HG03025 (cell line): ENCODE results near the gene CDKN2B-AS1.

Source experiments
- ATAC-seq: cut with Tn5 transposase; IDR thresholded peaks from one replicate; pipeline ENCODE4 v1.9.1; 2021; ENCODE audit warnings: mild to moderate bottlenecking, moderate library complexity; ENCODE audit not compliant: unreplicated experiment, low FRiP score

Gene CDKN2B-AS1

GRCh38 chr9:22147813-22148527 lies 153.4 kb downstream of the CDKN2B-AS1 start:
- no peak for ATAC-seq

GRCh38 chr9:22148528-22148875 lies 153.9 kb downstream of the CDKN2B-AS1 start:
- no peak for ATAC-seq

GRCh38 chr9:22148876-22149637 lies 154.5 kb downstream of the CDKN2B-AS1 start:
- no peak for ATAC-seq

GRCh38 chr9:22154064-22154463 lies 159.5 kb downstream of the CDKN2B-AS1 start:
- no peak for ATAC-seq

GRCh38 chr9:22156586-22156985 lies 162.0 kb downstream of the CDKN2B-AS1 start:
- ATAC-seq, result no peak

- ATAC-seq, result no peak
Measured at GRCh38 chr9:22157276-22157675, 162.7 kb downstream of the CDKN2B-AS1 start.

- no peak for ATAC-seq
Measured at GRCh38 chr9:22157828-22158227, 163.2 kb downstream of the CDKN2B-AS1 start.

- no peak for ATAC-seq
Measured at GRCh38 chr9:22158271-22158670, 163.7 kb downstream of the CDKN2B-AS1 start.

GRCh38 chr9:22158927-22159346 lies 164.3 kb downstream of the CDKN2B-AS1 start:
- no peak for ATAC-seq

GRCh38 chr9:22159586-22159985 lies 165.0 kb downstream of the CDKN2B-AS1 start:
- no peak for ATAC-seq

GRCh38 chr9:22160221-22160620 lies 165.6 kb downstream of the CDKN2B-AS1 start:
- ATAC-seq, result no peak

- ATAC-seq, result no peak
Measured at GRCh38 chr9:22165144-22165543, 170.6 kb downstream of the CDKN2B-AS1 start.

- ATAC-seq, result no peak
Measured at GRCh38 chr9:22169243-22169642, 174.7 kb downstream of the CDKN2B-AS1 start.

GRCh38 chr9:22169727-22170503 lies 175.3 kb downstream of the CDKN2B-AS1 start:
- no peak for ATAC-seq
